Liver (tissue), 9 donors: ENCODE measurements around the gene PLPP2. TPM values are rescaled to one million over a fixed set of nuclear protein-coding genes. Genes with fewer than 3 reads are reported as not detected.

Experiments used
- DNase-seq: peaks from one replicate; pipeline ENCODE4 v3.0.0-alpha.2; 2017; ENCODE audit warnings: low spot score
- H3K27ac ChIP-seq, 2 donors: one replicate each; pipeline ENCODE4 v1.7.0; 2013; ENCODE audit warnings: inconsistent platforms in 2 of 2, low read length in 2 of 2, control low read depth in 1 of 2, low read depth in 1 of 2, mild to moderate bottlenecking in 1 of 2
- H3K27me3 ChIP-seq, 4 donors: one replicate each; pipeline versions ENCODE4 v1.6.1 to v1.7.0; 2013; ENCODE audit warnings: low read length in 3 of 4, inconsistent platforms in 1 of 4, mild to moderate bottlenecking in 1 of 4, moderate library complexity in 1 of 4; ENCODE audit not compliant: control insufficient read depth in 4 of 4, insufficient read depth in 4 of 4
- H3K36me3 ChIP-seq, 4 donors: one replicate each; pipeline versions ENCODE4 v1.6.1 to v1.7.0; 2013; ENCODE audit warnings: low read length in 3 of 4, mild to moderate bottlenecking in 3 of 4, low read depth in 1 of 4, moderate library complexity in 1 of 4; ENCODE audit not compliant: control insufficient read depth in 4 of 4, insufficient read depth in 3 of 4
- H3K4me1 ChIP-seq, 4 donors: one replicate each; pipeline versions ENCODE4 v1.6.1 to v1.7.0; 2013; ENCODE audit warnings: low read length in 3 of 4, mild to moderate bottlenecking in 3 of 4, moderate library complexity in 1 of 4; ENCODE audit not compliant: control insufficient read depth in 4 of 4, insufficient read depth in 4 of 4
- H3K4me3 ChIP-seq, 3 donors: one replicate each; pipeline versions ENCODE4 v1.6.1 to v1.7.0; 2013; ENCODE audit warnings: low read length in 3 of 3, control low read depth in 1 of 3, low read depth in 1 of 3, mild to moderate bottlenecking in 1 of 3
- H3K9ac ChIP-seq, 2 donors: one replicate each; pipeline ENCODE4 v1.7.0; 2013; ENCODE audit warnings: low read length in 2 of 2, mild to moderate bottlenecking in 2 of 2, moderate library complexity in 2 of 2, control low read depth in 1 of 2, low read depth in 1 of 2
- H3K9me3 ChIP-seq, 4 donors: one replicate each; pipeline versions ENCODE4 v1.6.1 to v1.7.0; 2013; ENCODE audit warnings: low read length in 3 of 4; ENCODE audit not compliant: control insufficient read depth in 4 of 4
- ATF3 ChIP-seq: IDR thresholded peaks from 2 replicates; pipeline ENCODE4 v1.6.1; 2016; ENCODE audit warnings: antibody characterized with exemption
- CTCF ChIP-seq: fragments of 150-350 bp; IDR thresholded peaks from 2 replicates; pipeline ENCODE4 v1.5.1; 2017; ENCODE audit warnings: improper control_type of control experiment, low read depth, low read length; ENCODE audit not compliant: missing input control
- EGR1 ChIP-seq, 2 donors: IDR thresholded peaks; 2 replicates each; pipeline ENCODE4 v1.6.1; 2016 to 2018; ENCODE audit warnings: antibody characterized with exemption in 2 of 2, low read depth in 2 of 2
- FOXA1 ChIP-seq: IDR thresholded peaks from 2 replicates; pipeline ENCODE4 v1.6.1; 2016; ENCODE audit warnings: antibody characterized with exemption
- FOXA2 ChIP-seq: IDR thresholded peaks from 2 replicates; pipeline ENCODE4 v1.6.1; 2016; ENCODE audit warnings: antibody characterized with exemption
- GABPA ChIP-seq, 2 donors: IDR thresholded peaks in 1 of 2; conservative IDR thresholded peaks in 1 of 2; 2 replicates each; pipeline ENCODE4 v1.6.1; 2016; ENCODE audit warnings: antibody characterized with exemption in 2 of 2, mild to moderate bottlenecking in 1 of 2, moderate library complexity in 1 of 2
- HNF4G ChIP-seq: IDR thresholded peaks from 2 replicates; pipeline ENCODE4 v1.6.1; 2016; ENCODE audit warnings: antibody characterized with exemption
- MAX ChIP-seq: IDR thresholded peaks from 2 replicates; pipeline ENCODE4 v1.6.1; 2016; ENCODE audit warnings: antibody characterized with exemption
- NR2F2 ChIP-seq: IDR thresholded peaks from 2 replicates; pipeline ENCODE4 v1.6.1; 2016; ENCODE audit warnings: antibody characterized with exemption
- RXRA ChIP-seq, 2 donors: IDR thresholded peaks; 2 replicates each; pipeline ENCODE4 v1.6.1; 2017 to 2018; ENCODE audit warnings: antibody characterized with exemption in 2 of 2, mild to moderate bottlenecking in 1 of 2
- TAF1 ChIP-seq: conservative IDR thresholded peaks from 2 replicates; pipeline ENCODE4 v1.6.1; 2016; ENCODE audit warnings: antibody characterized with exemption, mild to moderate bottlenecking
- YY1 ChIP-seq: IDR thresholded peaks from 2 replicates; pipeline ENCODE4 v1.6.1; 2016; ENCODE audit warnings: antibody characterized with exemption, mild to moderate bottlenecking
- WGBS: extraction: QIAGEN DNeasy Blood & Tissue Kit; methylation state at CpG from one replicate; pipeline ENCODE4 v1.1.7; 2013; 5-methylcytosine and 5-hydroxymethylcytosine counted together
- polyA plus RNA-seq, 2 donors: library from polyadenylated mRNA; stranded (reverse) in 1 of 2; unstranded in 1 of 2; fragments of 200-250 nt in 1 of 2; fragments of >200 nt in 1 of 2; fragmentation: Nextera tagmentation in 1 of 2; extraction: Ambion mirVana in 1 of 2; gene quantifications; one replicate each; pipeline versions ENCODE4 v1.2.1 to v1.2.3, GENCODE V29; 2013 to 2015
- total RNA-seq, 2 donors: library from RNA; depleted of rRNA; stranded (reverse); fragments of >200 nt; gene quantifications; one replicate each; pipeline ENCODE4 v1.2.3, GENCODE V29; 2014
- donor health status: healthy.
- donor health status: healthy.
- donor health status: healthy.
- donor health status: healthy.
- donor health status: healthy.

The PLPP2 gene
- total and polyA plus RNA-seq, 4 donors, result 0.75 to 5.9 (median 2.0) TPM

- TF ChIP-seq CTCF, result no peak
- no peak for TF ChIP-seq FOXA1
- H3K9ac ChIP-seq, result no peak overlapping the region
- DNase-seq, result no peak
- H3K27ac ChIP-seq, result no peak overlapping the region
- no peaks in the 10 kb centered on the region for H3K27me3 ChIP-seq
- 93% methylated on average over 10 of the region's 10 CpGs for WGBS
- H3K36me3 ChIP-seq, result peaks cover 0 to 3% (median 0%) of the 10 kb centered on the region in 4 donors
- H3K4me1 ChIP-seq, result peaks cover 0 to 18% (median 13%) of the 10 kb centered on the region in 4 donors
- no peak overlapping the region for H3K4me3 ChIP-seq
- H3K9me3 ChIP-seq, result no peaks in the 10 kb centered on the region
Measured at GRCh38 chr19:339262-339887, 48.2 kb upstream of the PLPP2 start.

- Histone ChIP-seq H3K9me3 (no peaks in the 10 kb centered on the region), H3K27ac (no peak overlapping the region), H3K4me1 (peaks cover 0 to 17% (median 12%) of the 10 kb centered on the region in 4 donors), H3K4me3 (no peak overlapping the region), H3K9ac (no peak overlapping the region), H3K36me3 (peaks cover 0 to 5% (median 0%) of the 10 kb centered on the region in 4 donors), H3K27me3 (no peaks in the 10 kb centered on the region)
- no peak for TF ChIP-seq TAF1
- WGBS, result 88% methylated on average over 5 of the region's 5 CpGs
- no peak for DNase-seq
Measured at GRCh38 chr19:338421-338820, 47.2 kb upstream of the PLPP2 start.

GRCh38 chr19:336067-336614 lies 44.9 kb upstream of the PLPP2 start:
- peaks cover 0 to 5% (median 1%) of the 10 kb centered on the region in 4 donors for H3K36me3 ChIP-seq
- H3K4me3 ChIP-seq, result no peak overlapping the region
- no peak for DNase-seq
- WGBS, result 93% methylated on average over 20 of the region's 20 CpGs
- H3K9me3 ChIP-seq, result no peaks in the 10 kb centered on the region
- TF ChIP-seq HNF4G (no peak), RXRA (IDR thresholded peaks at IDR 0.05) (no peak), FOXA2 (no peak), GABPA (IDR thresholded peaks at IDR 0.05 in 1 of 2, conservative IDR thresholded peaks at IDR 0.05 in 1 of 2) (no peak), TAF1 (no peak), ATF3 (no peak), YY1 (no peak), MAX (no peak), NR2F2 (no peak), CTCF (no peak), EGR1 (IDR thresholded peaks at IDR 0.05; ENCODE audit: low read depth in 2 of 2) (no peak)
- no peaks in the 10 kb centered on the region for H3K27me3 ChIP-seq
- H3K4me1 ChIP-seq, result peaks cover 0 to 5% (median 0%) of the 10 kb centered on the region in 4 donors
- no peak overlapping the region for H3K27ac ChIP-seq
- H3K9ac ChIP-seq, result no peak overlapping the region
